Sigmoid colon (tissue), 7 donors: ENCODE measurements around the gene PAOX. TPM values are rescaled to one million over a fixed set of nuclear protein-coding genes. Genes with fewer than 3 reads are reported as not detected.
A peak's percentile ranks its signal among the peaks of the same experiment; 100 is the strongest.

Source experiments
- DNase-seq: peaks from one replicate; pipeline ENCODE4 v3.0.0-alpha.2; 2019
- H3K27ac ChIP-seq, 4 donors: fragments of 200-600 bp; sonication (generic); one replicate each; pipeline ENCODE4 v1.5.1; 2016 to 2019; ENCODE audit warnings: mild to moderate bottlenecking in 1 of 4
- H3K27me3 ChIP-seq, 3 donors: fragments of 200-600 bp; sonication (generic); one replicate each; pipeline ENCODE4 v1.5.1; 2019; ENCODE audit warnings: mild to moderate bottlenecking in 1 of 3
- H3K36me3 ChIP-seq, 4 donors: fragments of 200-600 bp; sonication (generic); one replicate each; pipeline ENCODE4 v1.5.1; 2016 to 2019
- H3K4me1 ChIP-seq, 4 donors: fragments of 200-600 bp; sonication (generic); one replicate each; pipeline ENCODE4 v1.5.1; 2017 to 2019
- H3K4me3 ChIP-seq, 4 donors: fragments of 200-600 bp; sonication (generic); one replicate each; pipeline ENCODE4 v1.5.1; 2017 to 2019; ENCODE audit warnings: mild to moderate bottlenecking in 2 of 4, moderate library complexity in 1 of 4
- H3K9me3 ChIP-seq, 4 donors: fragments of 200-600 bp in 3 of 4; sonication (generic) in 3 of 4; one replicate each; pipeline versions ENCODE4 v1.5.1 to v1.6.1; 2013 to 2019
- CTCF ChIP-seq, 4 experiments: fragments of 450-650 bp in 3 of 4; fragments of 200-600 bp in 1 of 4; IDR thresholded peaks; one replicate each; pipeline ENCODE4 v1.5.1; 2016 to 2019; ENCODE audit warnings: antibody characterized with exemption in 4 of 4, mild to moderate bottlenecking in 3 of 4, moderate library complexity in 2 of 4
- EP300 ChIP-seq, 4 donors: sonication (generic); formaldehyde crosslinking; IDR thresholded peaks; one replicate each; pipeline ENCODE4 v1.6.1; 2017; ENCODE audit warnings: antibody characterized with exemption in 4 of 4
- POLR2A ChIP-seq, 2 donors: fragments of 450-650 bp; IDR thresholded peaks; one replicate each; pipeline ENCODE4 v1.6.1; 2016; ENCODE audit warnings: antibody characterized with exemption in 2 of 2, mild to moderate bottlenecking in 2 of 2, moderate library complexity in 2 of 2
- POLR2AphosphoS5 ChIP-seq, 4 donors: sonication (generic); formaldehyde crosslinking; IDR thresholded peaks; one replicate each; pipeline ENCODE4 v1.6.1; 2017; ENCODE audit warnings: antibody characterized with exemption in 4 of 4
- WGBS, 2 donors: extraction: QIAGEN DNeasy Blood & Tissue Kit; methylation state at CpG; one replicate each; pipeline ENCODE4 v1.1.7; 2013; 5-methylcytosine and 5-hydroxymethylcytosine counted together
- intact Hi-C: fragments of 100-400 bp; cut with DNase I; formaldehyde crosslinking; loops from one replicate; pipeline ENCODE4 v1.15.1; 2023
- polyA plus RNA-seq, 3 donors: library from polyadenylated mRNA; stranded (reverse); fragments of 200-250 nt; gene quantifications; one replicate each; pipeline ENCODE4 v1.2.3, GENCODE V29; 2013
- total RNA-seq, 4 donors: library from RNA; depleted of rRNA; stranded (reverse); fragments of >200 nt; gene quantifications; one replicate each; pipeline ENCODE4 v1.1.0, GENCODE V29; 2016
- donor health status: healthy with polysubstance abuse.
- donor health status: Bipolar disorder and iron deficiency.
- donor health status: healthy.

The PAOX gene
- total and polyA plus RNA-seq, 7 donors = 5.4 to 11.8 (median 8.7) TPM

- peaks cover 0 to 20% (median 10%) of the 10 kb centered on the region in 4 donors for H3K4me1 ChIP-seq
- WGBS, 2 donors = 96% methylated on average over 19 of the region's 19 CpGs
- TF ChIP-seq POLR2AphosphoS5 (IDR thresholded peaks at IDR 0.05) (no peak), POLR2A (IDR thresholded peaks at IDR 0.05) (no peak), CTCF (IDR thresholded peaks at IDR 0.05) (no peak), EP300 (IDR thresholded peaks at IDR 0.05) (no peak)
- no peak overlapping the region for H3K4me3 ChIP-seq
- no peaks in the 10 kb centered on the region for H3K9me3 ChIP-seq
- DNase-seq = peak; percentile 57
- H3K27ac ChIP-seq = no peak overlapping the region
- peaks cover 7 to 56% (median 16%) of the 10 kb centered on the region in 4 donors for H3K36me3 ChIP-seq
- intact Hi-C loops = no loop called here
- no peaks in the 10 kb centered on the region for H3K27me3 ChIP-seq
These were observed 17.1 kb downstream of the PAOX start for GRCh38 chr10:133396035-133396624.

GRCh38 chr10:133397938-133398337 is 18.9 kb downstream of the PAOX start:
- no peak overlapping the region for H3K27ac ChIP-seq
- H3K36me3 ChIP-seq = peaks cover 15 to 71% (median 26%) of the 10 kb centered on the region in 4 donors
- WGBS, 2 donors = 97% methylated on average over 7 of the region's 7 CpGs
- peaks cover 0 to 20% (median 10%) of the 10 kb centered on the region in 4 donors for H3K4me1 ChIP-seq
- H3K27me3 ChIP-seq = no peaks in the 10 kb centered on the region
- TF ChIP-seq POLR2AphosphoS5 (IDR thresholded peaks at IDR 0.05) (no peak), POLR2A (IDR thresholded peaks at IDR 0.05) (no peak), EP300 (IDR thresholded peaks at IDR 0.05) (no peak), CTCF (IDR thresholded peaks at IDR 0.05) (no peak)
- no peak overlapping the region for H3K4me3 ChIP-seq
- H3K9me3 ChIP-seq = no peaks in the 10 kb centered on the region
- intact Hi-C loops = no loop called here
- no peak for DNase-seq

GRCh38 chr10:133399123-133399601 is 20.1 kb downstream of the PAOX start:
- H3K27me3 ChIP-seq = no peaks in the 10 kb centered on the region
- H3K4me3 ChIP-seq = no peak overlapping the region
- no peaks in the 10 kb centered on the region for H3K9me3 ChIP-seq
- WGBS, 2 donors = 95 to 97% methylated on average over 19 of the region's 19 CpGs
- peaks cover 15 to 82% (median 28%) of the 10 kb centered on the region in 4 donors for H3K36me3 ChIP-seq
- DNase-seq = peak; percentile 53
- H3K27ac ChIP-seq = no peak overlapping the region
- H3K4me1 ChIP-seq = peaks cover 0 to 15% (median 10%) of the 10 kb centered on the region in 4 donors
- TF ChIP-seq CTCF (IDR thresholded peaks at IDR 0.05) = no peak
- no peak for TF ChIP-seq POLR2A (IDR thresholded peaks at IDR 0.05)
- no peak for TF ChIP-seq EP300 (IDR thresholded peaks at IDR 0.05)
- no peak for TF ChIP-seq POLR2AphosphoS5 (IDR thresholded peaks at IDR 0.05)
- intact Hi-C loops = no loop called here

GRCh38 chr10:133400624-133401424 is 21.8 kb downstream of the PAOX start:
- Histone ChIP-seq H3K27ac (no peak overlapping the region), H3K27me3 (no peaks in the 10 kb centered on the region), H3K4me3 (no peak overlapping the region), H3K9me3 (no peaks in the 10 kb centered on the region), H3K36me3 (peaks cover 15 to 92% (median 28%) of the 10 kb centered on the region in 4 donors), H3K4me1 (peaks cover 0 to 3% (median 0%) of the 10 kb centered on the region in 4 donors)
- no peak for TF ChIP-seq POLR2A (IDR thresholded peaks at IDR 0.05)
- TF ChIP-seq CTCF (IDR thresholded peaks at IDR 0.05) = no peak
- TF ChIP-seq EP300 (IDR thresholded peaks at IDR 0.05) = no peak
- TF ChIP-seq POLR2AphosphoS5 (IDR thresholded peaks at IDR 0.05) = no peak
- peak; percentile 47 for DNase-seq
- 76 to 79% methylated on average over 10 of the region's 10 CpGs for WGBS, 2 donors
- intact Hi-C loops = no loop called here
